ENCODE results near the gene DISC1.

- no peak for TF ChIP-seq POLR2A (IDR thresholded peaks at IDR 0.05; ENCODE audit: extremely low read depth, insufficient read length)
- TF ChIP-seq, protein P1, sequence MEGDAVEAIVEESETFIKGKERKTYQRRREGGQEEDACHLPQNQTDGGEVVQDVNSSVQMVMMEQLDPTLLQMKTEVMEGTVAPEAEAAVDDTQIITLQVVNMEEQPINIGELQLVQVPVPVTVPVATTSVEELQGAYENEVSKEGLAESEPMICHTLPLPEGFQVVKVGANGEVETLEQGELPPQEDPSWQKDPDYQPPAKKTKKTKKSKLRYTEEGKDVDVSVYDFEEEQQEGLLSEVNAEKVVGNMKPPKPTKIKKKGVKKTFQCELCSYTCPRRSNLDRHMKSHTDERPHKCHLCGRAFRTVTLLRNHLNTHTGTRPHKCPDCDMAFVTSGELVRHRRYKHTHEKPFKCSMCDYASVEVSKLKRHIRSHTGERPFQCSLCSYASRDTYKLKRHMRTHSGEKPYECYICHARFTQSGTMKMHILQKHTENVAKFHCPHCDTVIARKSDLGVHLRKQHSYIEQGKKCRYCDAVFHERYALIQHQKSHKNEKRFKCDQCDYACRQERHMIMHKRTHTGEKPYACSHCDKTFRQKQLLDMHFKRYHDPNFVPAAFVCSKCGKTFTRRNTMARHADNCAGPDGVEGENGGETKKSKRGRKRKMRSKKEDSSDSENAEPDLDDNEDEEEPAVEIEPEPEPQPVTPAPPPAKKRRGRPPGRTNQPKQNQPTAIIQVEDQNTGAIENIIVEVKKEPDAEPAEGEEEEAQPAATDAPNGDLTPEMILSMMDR (IDR thresholded peaks at IDR 0.05; ENCODE audit: low read depth, low read length), result no peak
- TF ChIP-seq MAX (IDR thresholded peaks at IDR 0.05; ENCODE audit: low read depth, low read length), result no peak
Observed at GRCh38 chr1:231838521-231838920, 211.9 kb downstream of the DISC1 start.

Measured in NB4 (cell line).